Mesodermal cell (in vitro differentiated cells): Measurements from ENCODE around the gene LRRC1.

ENCODE experiments used
- H3K27ac ChIP-seq: 2 replicates; pipeline ENCODE4 v1.7.0; 2013; ENCODE audit warnings: mild to moderate bottlenecking, low read depth, low read length, moderate library complexity; ENCODE audit not compliant: severe bottlenecking
- H3K36me3 ChIP-seq: 2 replicates; pipeline ENCODE4 v1.7.1; 2013; ENCODE audit warnings: mild to moderate bottlenecking, low read length, moderate library complexity; ENCODE audit not compliant: control insufficient read depth, insufficient read depth
- H3K4me1 ChIP-seq: one replicate; pipeline ENCODE4 v1.7.1; 2013; ENCODE audit warnings: mild to moderate bottlenecking, low read length; ENCODE audit not compliant: insufficient read depth, control insufficient read depth, poor library complexity, severe bottlenecking
- H3K4me3 ChIP-seq: 2 replicates; pipeline ENCODE4 v1.7.0; 2013; ENCODE audit warnings: low read length, control low read depth, mild to moderate bottlenecking; ENCODE audit not compliant: insufficient read depth, poor library complexity, severe bottlenecking; ENCODE audit errors: extremely low read depth
- H3K9me3 ChIP-seq: 2 replicates; pipeline ENCODE4 v1.7.1; 2013; ENCODE audit warnings: mild to moderate bottlenecking, low read length, moderate library complexity; ENCODE audit not compliant: control insufficient read depth
- WGBS, 2 experiments: methylation state at CpG; one replicate each; pipeline ENCODE4 v1.1.5; 2013; ENCODE audit warnings: missing lambda C conversion rate in 2 of 2; ENCODE audit not compliant: insufficient coverage in 2 of 2; 5-methylcytosine and 5-hydroxymethylcytosine counted together

Gene LRRC1

DNA sequence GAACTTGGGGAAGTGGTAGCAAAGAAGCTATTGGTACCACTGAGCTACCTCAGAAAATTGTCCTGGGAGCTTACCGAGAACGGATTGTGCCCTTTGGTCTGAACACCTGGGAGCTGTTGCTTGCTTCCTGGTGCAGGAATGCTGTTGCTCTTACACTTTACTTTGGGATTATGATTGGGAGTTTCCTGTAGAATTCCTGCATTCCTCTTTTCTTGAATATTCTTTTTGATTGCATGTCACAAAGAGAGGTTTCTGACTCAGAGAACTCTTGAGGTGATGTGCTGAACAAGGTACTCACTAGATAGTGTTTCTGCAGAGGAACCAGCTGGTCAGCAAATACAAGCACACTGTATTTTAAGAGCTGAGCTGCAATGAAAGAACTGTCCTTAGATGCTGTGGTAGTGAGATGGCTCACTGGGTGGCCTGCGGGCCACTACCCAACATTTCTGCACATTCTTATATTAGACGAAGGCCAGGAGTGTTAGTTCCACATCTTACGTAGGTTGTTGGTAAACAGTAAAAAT is 35.0 kb downstream of the LRRC1 start:
- Histone ChIP-seq H3K36me3 (no peaks in the 10 kb centered on the region), H3K9me3 (no peaks in the 10 kb centered on the region), H3K27ac (no peak overlapping the region), H3K4me3 (no peak overlapping the region), H3K4me1 (peaks cover 13% of the 10 kb centered on the region)
- 77 to 96% methylated on average over 2 to 4 of the region's 5 CpGs for WGBS, 2 experiments

DNA sequence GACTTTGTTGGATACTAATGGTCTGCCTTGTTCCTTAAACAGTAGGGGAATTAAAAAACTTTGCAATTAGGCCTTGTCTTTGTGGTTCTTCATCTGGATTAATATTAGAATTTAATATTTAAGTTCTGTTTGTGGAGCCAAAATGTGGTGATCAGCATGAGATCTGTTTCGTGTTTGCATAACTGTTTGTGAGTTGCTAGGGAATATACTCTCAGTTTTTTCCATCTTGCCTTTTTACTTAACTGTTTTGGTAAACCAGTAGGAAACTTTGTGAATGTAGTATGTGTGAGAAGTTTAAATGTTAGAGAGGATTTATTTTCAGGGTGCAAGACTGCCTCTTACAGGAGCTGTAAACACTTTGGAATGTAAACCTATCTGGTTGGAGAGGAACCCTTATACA is 35.6 kb downstream of the LRRC1 start:
- no peaks in the 10 kb centered on the region for H3K36me3 ChIP-seq
- H3K9me3 ChIP-seq, result no peaks in the 10 kb centered on the region
- peaks cover 13% of the 10 kb centered on the region for H3K4me1 ChIP-seq
- 100% methylated on average over 1 of the region's 1 CpG; no CpG with 5 or more reads in 1 of the 2 experiments for WGBS, 2 experiments
- no peak overlapping the region for H3K4me3 ChIP-seq
- no peak overlapping the region for H3K27ac ChIP-seq

DNA sequence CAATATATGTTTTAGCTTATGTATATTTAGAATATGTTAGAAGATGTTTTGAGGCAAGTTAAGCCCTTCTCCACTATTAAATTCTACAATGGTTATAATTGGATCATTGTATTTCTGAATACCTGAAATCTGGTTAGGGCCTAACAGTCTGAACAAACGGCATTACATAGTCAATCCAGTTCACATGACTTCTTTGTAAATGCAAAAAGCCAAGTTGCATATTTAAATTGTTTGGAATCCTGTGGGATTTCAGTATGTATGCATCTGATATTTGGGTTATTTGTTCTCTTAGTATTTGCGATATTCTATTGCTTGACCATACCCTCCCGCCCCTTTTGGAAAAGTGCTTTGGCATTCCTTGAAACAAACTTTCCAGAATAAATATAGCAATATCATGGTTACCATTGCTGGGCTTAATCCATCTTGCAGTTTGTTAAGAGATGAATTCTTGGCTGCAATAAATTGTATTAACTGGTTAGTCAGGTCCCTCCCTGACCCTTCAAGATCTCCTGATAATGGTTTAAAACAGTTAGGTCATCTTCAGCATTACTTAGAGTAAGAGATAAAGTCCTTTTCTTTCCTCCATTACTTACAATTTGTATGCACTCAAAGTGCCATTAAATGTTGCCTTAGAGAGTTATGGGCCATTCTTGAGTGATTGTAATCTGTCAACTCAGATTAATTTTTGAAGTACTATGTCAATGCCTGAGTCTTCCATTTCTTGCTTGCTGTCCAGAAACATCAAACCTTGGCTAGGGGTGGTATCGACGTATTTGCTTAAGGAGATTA is 36.5 kb downstream of the LRRC1 start:
- Histone ChIP-seq H3K4me1 (peaks cover 13% of the 10 kb centered on the region), H3K27ac (no peak overlapping the region), H3K4me3 (no peak overlapping the region), H3K9me3 (no peaks in the 10 kb centered on the region), H3K36me3 (no peaks in the 10 kb centered on the region)
- 100% methylated on average over 2 of the region's 5 CpGs; no CpG with 5 or more reads in 1 of the 2 experiments for WGBS, 2 experiments

GRCh38 chr6:53831936-53832660 is 37.3 kb downstream of the LRRC1 start:
- Histone ChIP-seq H3K4me1 (peaks cover 13% of the 10 kb centered on the region), H3K4me3 (no peak overlapping the region), H3K36me3 (no peaks in the 10 kb centered on the region), H3K9me3 (no peaks in the 10 kb centered on the region), H3K27ac (no peak overlapping the region)
- 80% methylated on average over 1 of the region's 6 CpGs; no CpG with 5 or more reads in 1 of the 2 experiments for WGBS, 2 experiments

DNA sequence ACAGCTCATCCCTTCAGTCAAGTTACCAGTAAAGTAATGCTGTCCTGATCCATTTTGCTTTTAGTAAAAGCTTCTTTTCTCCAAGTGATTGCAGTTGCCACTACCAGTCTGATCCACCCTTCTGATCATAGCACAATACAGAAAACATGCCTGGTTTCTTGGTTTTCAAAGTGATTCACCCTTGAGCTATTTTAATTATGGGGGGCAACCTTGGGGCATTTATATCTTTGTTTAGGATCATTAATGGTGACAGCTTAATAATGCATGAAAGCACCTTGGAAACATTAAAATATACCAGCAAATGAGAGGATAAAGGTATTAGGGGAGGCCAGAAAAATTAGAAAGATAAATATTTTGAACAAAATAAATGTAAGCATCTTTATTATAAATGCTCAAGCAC is 38.4 kb downstream of the LRRC1 start:
- Histone ChIP-seq H3K36me3 (no peaks in the 10 kb centered on the region), H3K27ac (peak overlapping the region; percentile 43), H3K9me3 (no peaks in the 10 kb centered on the region), H3K4me3 (no peak overlapping the region), H3K4me1 (peaks cover 13% of the 10 kb centered on the region)

DNA sequence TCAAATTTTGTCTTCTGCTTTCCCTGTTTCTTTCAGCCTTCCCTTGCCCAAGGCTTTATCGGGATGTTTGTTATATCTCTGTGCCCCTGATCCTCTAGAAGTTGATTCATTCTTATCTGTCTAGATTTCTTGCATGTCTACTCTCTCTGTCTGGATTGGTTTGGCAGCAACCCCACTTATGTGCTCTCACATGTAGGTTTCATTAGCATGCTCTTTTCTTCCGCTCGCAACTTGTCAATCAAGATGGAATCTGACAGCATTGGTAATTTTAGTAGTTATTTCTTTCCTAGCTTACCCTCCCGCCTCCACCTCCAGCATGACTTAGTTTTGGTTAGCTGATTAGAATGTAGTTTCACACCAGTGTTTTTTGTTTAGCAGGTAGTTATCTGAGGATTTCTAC is 39.3 kb downstream of the LRRC1 start:
- 100% methylated on average over 1 of the region's 4 CpGs; no CpG with 5 or more reads in 1 of the 2 experiments for WGBS, 2 experiments

DNA sequence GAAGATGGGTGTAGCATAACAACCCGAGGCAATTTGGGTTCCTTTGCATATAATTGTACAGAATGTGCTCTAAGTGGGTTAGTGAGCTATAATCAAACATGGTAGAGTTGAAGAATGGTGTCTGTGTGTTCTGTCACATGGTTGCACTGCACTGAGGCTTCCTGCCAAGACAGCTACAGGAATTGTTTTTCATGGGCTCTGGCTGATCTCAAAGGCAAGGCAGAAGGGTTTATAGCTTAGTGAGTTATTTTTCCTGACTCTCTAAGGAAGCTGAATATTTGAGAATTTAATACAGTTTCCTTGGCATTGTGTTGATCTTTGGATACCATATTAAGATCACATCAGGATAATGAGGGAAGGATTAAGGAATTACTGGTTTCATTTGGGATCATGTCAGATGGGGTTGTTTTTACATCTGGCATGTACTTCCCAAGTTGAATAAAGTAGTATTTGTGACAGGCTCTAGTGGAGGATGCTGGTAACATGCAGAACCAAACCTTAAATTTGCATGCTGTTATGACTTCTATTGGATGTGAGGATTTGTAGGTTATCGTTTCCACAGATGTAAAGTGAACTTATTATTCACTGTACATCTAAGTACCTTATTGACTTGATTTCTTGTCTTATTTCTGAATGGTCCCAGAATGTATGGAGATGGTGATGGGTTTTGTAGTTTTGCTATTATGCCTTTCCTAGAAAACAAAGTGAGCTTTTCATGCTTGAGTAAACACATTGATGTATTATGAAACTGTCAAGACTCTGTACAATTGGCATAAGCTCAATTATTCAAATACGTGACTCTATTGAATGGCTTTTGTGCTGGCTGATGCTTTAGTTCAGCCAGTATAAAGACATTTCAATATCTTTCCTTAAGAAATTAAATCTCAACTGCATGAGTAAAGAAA is 43.3 kb downstream of the LRRC1 start:
- no peak overlapping the region for H3K4me3 ChIP-seq
- WGBS, 2 experiments, result 100% methylated on average over 1 of the region's 3 CpGs
- peaks cover 12% of the 10 kb centered on the region for H3K4me1 ChIP-seq
- H3K36me3 ChIP-seq, result no peaks in the 10 kb centered on the region
- peaks cover 12% of the 10 kb centered on the region for H3K9me3 ChIP-seq
- H3K27ac ChIP-seq, result peak overlapping the region; percentile 2

More for the DNA sequence above, 39.3 kb downstream of the LRRC1 start:
- Histone ChIP-seq H3K4me3 (no peak overlapping the region), H3K36me3 (no peaks in the 10 kb centered on the region), H3K4me1 (peaks cover 13% of the 10 kb centered on the region), H3K9me3 (no peaks in the 10 kb centered on the region), H3K27ac (no peak overlapping the region)

DNA sequence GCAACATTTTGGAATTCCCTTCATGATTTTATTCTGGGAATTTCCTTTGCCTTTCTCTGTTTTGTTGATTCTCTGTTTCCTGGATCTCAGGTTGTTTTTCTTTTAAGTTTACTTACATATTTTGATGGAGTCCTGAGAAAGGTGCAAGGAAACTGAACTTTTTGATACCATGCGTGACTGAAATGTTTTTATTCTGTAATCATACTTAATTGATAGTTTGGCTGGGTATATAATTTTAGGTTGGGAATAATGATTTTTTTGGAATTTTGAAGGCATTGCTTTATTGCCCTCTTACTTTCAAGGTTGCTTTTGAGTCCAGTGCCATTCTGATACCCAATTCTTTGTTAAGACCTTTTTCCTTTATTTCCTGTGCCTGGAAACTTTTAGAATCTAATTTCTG is 45.2 kb downstream of the LRRC1 start:
- peaks cover 12% of the 10 kb centered on the region for H3K9me3 ChIP-seq
- H3K4me3 ChIP-seq, result no peak overlapping the region
- H3K27ac ChIP-seq, result no peak overlapping the region
- WGBS, 2 experiments, result 100% methylated on average over 1 of the region's 1 CpG
- no peaks in the 10 kb centered on the region for H3K36me3 ChIP-seq
- H3K4me1 ChIP-seq, result no peaks in the 10 kb centered on the region

DNA sequence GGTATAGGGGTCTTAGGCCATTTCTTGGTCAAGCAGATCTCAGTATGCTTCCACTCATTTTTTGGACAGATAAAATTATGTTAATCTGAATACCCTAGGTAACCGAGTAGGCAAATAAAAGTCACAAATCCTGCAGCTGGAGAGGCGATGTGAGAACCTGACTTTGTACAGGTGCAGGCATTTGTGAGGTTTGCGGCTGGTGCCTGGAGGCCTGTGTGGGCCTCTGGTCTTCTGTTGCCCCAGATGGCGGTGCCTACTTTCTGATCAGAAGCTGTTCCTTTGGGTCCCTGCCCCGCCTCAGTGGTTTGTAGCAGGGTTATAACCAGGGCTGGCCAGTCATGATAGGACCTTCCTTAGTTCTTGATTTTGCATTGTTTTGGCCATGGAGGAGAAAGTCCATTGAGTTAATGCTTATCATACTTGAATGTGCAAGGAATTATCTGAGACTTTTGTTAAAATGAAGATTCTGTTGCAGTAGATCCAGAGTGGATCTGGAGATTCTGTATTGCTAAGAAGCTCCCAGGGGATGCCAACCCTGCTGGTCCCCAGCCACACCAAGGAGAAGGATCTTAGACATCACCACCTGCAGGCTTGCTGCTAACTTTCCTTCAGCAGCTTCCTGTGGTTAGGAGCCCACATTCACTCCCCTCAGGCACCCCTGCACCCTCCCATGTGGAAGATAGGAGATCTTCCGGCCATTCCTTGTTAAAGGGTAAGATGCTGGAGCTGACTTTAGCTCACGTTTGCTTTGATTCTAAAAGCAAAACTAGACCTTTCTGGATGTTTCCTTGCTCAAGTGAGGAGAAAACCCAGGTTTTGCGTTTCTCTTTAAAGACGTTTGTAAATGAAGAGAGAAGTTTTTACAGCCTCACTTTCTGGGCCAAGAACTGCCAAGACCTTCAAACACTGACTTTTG is 50.7 kb downstream of the LRRC1 start:
- Histone ChIP-seq H3K9me3 (peaks cover 4% of the 10 kb centered on the region), H3K4me3 (no peak overlapping the region), H3K27ac (no peak overlapping the region), H3K4me1 (no peaks in the 10 kb centered on the region), H3K36me3 (no peaks in the 10 kb centered on the region)
- WGBS, 2 experiments, result 89 to 96% methylated on average over 7 to 8 of the region's 9 CpGs
